Glomerular endothelial cell (primary cell): ENCODE measurements around the gene SH3PXD2A. TPM values are rescaled to one million over a fixed set of nuclear protein-coding genes. Genes with fewer than 3 reads are reported as not detected.

Source experiments
- DNase-seq: peaks from one replicate; pipeline ENCODE4 v3.0.0-alpha.2; 2011; ENCODE audit warnings: low read depth, low spot score; ENCODE audit errors: extremely low read depth
- total RNA-seq: library from RNA; depleted of rRNA; stranded (reverse); fragments of >200 nt; gene quantifications from 2 replicates; pipeline ENCODE4 v1.2.3, GENCODE V29; 2015

SH3PXD2A gene
- total RNA-seq, 1 donor from 2014 or later: 24.9 TPM

DNA sequence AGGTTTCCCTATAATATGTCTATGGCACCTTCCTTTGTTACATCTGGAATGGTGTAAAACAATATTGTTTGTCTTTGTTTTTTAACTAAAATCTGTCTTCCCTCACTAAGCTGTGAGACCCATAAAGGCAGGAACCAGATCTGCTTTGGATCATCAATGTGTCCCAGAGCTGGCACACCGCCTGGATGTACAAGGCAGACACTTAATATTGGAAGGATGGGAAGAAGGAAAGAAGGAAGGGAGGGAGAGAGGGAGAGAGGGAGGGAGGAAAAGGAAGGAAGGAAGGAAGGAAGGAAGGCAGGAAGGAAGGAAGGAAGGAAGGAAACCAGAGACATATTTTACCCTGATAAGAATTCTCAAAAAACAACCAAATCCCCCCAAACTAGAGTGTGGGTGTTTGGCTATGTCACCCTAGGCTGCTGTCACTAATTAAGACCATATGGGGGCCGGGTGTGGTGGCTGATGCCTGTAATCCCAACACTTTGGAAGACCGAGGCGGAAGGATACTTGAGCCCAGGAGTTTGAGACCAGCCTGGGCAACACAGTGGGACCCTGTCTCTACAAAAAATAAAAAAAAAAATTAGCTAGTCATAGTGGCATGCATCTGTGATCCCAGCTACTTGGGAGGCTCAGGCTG is 59.6 kb downstream of the SH3PXD2A start:
- no peak for DNase-seq

DNA sequence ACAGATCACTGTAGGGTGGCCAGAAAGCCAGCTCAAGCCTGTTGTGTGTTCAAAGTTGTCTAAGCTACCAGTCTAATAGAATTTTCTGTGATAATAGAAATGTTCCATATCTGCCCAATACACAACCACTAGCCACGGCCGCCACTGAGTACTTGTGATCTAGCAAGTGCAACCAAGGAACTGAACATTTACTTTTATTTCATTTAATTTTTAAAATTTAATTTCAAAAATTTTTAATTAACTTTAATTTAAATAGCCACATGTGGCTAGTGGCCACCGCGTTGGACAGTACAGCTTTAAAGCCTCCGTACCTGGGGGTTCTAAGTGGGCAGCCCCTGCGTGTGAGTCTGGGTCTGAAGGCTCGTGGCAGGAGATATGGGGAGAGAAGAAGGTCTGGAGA is 60.4 kb downstream of the SH3PXD2A start:
- DNase-seq: no peak

DNA sequence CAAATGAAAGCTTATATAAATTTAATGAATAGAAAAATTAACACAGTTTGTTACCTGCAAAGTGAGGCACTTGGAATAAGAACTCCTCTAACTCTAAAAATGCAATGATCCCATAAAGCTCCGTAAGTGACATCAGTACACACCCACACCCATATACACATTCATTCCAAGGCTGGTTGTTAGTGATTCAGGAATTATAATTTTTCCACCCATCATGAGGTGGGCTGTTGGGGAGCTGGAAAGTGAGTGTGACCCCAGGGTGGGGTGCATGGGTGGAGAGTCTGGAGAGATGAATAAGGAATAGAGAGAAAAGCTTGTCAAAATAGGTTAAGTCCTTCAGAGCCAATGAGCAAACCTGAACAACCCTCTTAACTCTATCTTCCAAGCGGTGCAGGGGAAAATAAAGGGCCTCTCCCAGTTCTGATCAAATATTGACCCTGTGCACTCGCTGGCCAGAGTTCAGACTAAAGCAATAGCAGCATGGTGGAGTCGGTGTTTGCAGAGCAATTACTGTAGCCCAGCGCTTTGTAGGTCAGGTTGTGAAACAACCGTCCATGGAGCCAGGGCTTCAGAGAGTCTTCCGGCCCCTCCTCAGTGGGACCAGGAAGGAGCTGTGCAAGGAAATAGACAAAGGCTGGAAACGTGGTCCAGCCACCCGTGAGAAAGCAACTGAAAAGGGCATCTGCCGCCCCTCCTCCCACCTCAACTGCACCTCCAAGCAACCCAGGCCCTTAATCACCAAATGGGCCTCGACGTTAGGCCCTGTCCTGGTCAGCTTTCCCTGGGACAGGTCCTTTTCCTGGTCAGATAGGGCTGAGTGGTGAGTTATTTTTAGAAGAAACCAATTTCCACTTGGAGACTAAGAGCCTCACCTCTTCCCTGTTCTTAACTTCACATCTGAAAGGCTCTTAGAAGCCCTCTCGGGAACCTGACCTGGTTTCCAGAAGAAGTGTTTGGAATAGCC is 61.2 kb downstream of the SH3PXD2A start:
- no peak for DNase-seq

DNA sequence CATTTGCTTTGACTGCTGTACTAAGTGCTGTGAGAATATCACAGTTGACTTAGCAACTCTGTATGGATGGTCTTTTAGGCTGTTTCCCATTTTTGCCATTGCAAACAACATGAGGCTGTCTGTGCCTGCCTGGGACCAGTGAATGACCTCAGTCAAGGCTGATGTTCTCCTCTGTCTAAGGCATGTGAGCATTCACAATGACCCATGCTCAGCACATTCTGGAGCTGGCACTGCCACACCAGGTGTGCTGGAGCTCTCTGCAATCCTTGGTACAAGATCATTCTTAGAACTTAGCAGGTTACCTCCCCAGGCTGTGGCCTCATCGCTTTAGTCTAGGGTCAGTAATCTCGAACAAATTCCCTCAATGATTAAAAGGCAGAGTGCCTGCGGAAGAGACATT is 61.9 kb downstream of the SH3PXD2A start:
- no peak for DNase-seq

DNA sequence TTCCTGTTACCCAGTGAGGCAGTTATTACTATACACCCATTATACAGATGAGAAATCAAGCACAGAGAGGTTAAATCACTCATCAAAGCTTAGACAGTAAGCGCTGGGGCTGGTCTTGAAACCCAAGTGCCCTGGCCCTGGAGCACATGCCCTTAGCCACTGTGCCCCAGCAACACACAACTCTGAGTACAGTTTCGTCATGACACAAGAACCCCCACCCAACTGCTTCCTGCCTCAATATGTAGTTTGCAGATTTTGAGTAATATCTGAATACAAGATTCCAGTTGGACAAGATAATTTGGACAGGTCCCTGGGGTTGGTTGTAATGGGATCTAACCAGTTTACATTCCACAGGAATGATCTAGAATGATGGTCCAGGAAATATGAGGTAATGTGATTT is 62.8 kb downstream of the SH3PXD2A start:
- no peak for DNase-seq

DNA sequence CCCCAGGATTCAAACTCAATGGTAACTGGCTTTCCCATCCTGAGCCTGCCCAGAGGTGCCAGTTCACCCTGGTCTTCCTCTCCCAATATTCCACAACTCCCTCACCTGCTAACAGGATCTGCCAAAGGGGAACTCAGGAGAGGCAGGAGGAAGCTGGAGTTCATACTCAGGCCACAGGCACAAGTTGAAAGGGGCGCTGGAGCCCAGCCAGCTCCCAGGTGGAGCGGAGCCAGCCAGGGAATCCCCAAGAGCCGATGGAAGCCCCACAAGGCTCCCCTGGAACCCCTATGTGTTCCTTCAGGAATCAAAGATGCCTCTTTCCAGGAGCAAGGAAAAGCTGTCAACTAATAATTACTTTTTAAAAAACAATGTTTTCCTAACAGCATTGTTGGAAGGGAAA is 63.5 kb downstream of the SH3PXD2A start:
- no peak for DNase-seq

DNA sequence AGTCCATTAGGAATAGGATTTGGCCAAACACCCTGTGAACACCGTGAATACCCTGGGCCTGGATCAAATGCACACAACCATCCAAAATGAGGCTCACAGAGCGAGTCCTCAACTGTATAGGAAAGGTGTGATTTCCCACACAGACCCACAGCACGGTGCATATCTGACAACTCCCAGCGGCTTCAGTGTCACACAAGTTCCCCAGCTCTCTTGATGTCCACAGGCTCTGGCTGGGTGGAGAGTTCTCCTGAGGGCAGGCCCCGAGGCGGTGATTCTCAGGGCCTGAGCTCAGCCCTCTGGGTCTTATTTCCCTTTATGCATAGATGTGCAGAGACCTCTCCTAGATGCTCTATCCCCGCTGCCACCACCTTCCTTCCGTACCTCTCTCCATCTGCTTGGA is 64.1 kb downstream of the SH3PXD2A start:
- DNase-seq: no peak

DNA sequence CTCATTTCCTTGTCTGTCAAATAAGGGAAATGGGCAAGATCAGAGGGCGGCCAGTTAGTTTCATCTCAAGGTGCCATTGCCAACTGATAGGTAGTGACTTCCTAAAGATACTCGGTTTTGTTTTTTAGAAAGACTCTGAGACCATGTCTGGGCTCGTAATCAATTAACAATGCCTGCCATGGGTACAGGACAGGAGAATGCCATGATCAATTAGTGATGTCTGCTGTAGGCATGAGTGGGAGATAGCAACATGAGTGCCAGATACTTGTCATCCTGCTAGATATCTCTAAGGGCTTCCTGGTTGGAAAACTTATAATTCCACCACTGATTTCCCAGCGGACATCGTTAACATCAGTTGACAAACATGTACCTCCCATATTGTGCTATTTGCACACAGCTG is 64.8 kb downstream of the SH3PXD2A start:
- DNase-seq: no peak

DNA sequence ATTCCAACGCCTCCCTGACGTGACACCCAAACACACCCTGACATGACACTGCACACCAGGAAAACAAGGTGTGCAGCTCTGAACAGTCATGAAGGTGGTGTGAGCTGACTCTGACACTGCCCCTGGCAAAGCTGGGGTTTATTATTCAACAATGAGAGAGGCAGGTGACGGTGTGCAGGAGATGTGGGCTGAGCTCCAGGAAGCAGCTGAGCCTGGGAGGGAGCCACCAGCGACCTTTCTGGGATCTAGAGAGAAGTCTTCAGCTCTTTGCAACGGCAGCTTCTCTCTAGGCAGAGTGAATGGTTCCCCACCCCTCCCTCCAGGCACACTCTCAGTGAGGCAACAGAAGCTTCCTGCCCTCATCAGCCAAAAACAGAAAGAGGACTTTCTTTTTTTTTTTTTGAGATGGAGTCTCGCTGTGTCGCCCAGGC is 65.6 kb downstream of the SH3PXD2A start:
- no peak for DNase-seq

DNA sequence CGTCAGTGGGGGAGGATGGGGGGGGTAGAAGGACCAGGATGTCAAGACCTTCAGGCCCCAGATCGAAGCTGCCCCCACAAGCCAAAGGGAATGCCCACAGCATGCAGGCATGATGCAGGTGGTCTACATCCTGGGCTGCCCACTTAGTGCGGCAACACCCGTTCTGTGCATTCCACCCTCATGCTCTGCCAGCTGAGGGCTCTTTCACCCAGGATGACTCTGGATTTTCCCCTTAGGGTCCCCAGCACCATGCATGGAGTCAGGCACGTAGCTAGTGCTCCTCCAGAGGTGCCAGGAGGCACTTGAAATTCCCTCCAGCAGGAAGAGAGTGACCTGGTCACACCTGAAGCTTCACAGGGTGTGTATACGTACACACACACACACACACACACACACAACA is 66.2 kb downstream of the SH3PXD2A start:
- DNase-seq: no peak

DNA sequence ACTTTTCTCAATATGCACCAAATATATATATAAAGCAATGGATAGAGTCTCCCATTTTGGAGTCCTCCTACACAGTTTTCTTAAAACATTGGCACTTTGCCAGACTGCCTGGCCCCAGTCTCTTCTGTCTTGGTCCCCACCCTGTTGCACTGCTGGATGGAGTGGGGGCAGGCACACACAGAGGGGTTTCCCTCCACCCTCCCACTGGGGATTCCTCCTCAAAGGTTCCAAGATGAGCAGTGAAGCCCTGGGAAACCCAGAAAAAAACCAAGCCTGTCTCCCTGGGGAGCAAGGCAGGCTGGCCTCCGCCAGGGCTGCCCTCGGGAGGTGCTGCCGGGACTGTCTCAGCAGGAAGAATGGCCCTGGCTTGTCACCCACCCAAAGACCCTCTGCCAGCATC is 68.0 kb downstream of the SH3PXD2A start:
- DNase-seq: no peak

DNA sequence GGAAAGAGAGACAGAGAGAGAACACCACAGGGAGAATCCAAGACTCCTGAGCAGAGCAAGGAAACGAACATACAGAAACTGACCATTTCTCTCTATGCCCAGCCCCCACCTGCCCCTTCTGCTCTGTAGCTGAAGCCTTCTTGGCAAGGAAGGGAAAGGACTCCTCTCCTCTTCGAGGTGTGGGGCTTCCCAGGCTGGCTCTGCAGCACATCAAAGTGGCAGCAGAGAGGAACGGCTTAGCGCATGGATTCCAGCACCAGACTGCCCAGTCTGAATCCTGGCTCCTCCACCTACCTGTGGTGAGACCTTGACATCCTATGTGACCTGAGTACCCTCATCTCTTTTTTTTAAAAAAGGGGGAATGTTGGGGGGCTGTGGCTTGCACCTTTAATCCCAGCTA is 69.4 kb downstream of the SH3PXD2A start:
- no peak for DNase-seq

DNA sequence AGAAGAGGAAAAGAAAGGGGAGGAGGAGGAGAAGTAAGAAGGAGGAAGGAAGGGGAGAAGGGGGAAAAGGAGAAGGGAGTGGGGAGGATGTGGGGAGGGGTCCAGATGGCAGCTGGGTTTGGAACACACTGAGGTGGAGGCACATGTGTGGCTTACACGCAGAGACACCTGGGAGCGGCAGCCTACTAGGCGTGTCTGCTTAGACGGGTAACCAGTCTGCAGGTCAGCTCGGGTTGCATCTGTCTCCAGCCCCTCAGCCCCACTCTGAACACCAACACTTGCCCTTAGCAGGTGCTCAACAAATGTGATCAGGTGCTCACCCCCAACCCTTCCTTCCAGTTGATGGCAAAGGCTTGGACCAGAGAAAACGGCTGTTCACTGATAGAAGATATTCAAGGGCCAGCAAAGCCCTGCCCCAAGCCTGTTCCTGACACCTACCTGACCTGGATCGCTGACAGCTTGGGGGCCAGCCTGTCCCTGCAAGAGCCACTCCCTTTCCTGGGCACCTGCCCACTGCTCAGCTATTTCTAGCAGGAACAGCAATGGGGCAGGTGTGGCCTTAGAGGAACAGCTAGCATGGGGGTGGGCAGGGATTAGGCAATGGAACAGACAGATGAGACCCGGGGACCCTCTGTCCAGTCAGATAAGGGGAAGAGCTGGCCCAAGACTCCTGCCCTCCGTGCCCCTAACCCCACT is 70.5 kb downstream of the SH3PXD2A start:
- no peak for DNase-seq

DNA sequence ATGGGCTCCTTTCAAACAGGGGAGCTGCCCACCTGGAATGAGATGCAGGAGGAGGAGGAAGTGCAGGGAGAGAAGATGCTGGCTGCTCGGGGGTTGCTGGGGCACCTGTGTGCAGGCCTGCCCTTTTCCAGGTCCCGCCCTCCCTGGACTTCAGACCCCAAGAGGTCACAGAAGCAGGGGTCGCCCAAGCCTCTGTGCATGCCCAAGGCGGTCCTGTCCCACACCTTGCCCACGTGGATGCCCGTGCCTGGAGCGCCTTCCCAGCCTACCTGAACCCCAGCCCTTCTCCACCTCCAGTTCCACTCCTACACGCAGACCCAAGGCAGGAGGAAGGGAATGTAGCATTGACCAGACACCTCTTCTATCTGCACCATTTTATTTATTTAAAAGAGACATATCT is 71.3 kb downstream of the SH3PXD2A start:
- DNase-seq: no peak

DNA sequence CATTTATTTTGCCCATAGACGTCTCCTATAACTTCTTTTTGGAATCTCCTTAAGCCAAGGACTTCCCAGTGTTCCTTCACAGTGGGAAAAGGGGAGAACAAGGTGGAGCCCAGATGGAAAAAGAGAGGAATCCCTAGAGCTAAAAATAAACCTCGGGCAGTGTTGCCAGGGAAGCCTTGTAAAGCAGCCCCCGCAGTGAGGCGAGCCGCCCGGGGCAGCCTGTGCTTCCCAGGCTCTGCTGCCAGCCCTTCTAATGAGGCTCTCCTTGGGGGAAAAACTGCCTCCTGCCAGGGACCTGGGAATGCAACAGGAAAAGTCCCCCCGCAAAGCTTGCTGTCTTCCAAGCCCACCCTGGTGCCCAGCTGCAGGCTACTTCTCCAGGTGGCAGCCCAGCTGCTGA is 71.7 kb downstream of the SH3PXD2A start:
- DNase-seq: no peak

DNA sequence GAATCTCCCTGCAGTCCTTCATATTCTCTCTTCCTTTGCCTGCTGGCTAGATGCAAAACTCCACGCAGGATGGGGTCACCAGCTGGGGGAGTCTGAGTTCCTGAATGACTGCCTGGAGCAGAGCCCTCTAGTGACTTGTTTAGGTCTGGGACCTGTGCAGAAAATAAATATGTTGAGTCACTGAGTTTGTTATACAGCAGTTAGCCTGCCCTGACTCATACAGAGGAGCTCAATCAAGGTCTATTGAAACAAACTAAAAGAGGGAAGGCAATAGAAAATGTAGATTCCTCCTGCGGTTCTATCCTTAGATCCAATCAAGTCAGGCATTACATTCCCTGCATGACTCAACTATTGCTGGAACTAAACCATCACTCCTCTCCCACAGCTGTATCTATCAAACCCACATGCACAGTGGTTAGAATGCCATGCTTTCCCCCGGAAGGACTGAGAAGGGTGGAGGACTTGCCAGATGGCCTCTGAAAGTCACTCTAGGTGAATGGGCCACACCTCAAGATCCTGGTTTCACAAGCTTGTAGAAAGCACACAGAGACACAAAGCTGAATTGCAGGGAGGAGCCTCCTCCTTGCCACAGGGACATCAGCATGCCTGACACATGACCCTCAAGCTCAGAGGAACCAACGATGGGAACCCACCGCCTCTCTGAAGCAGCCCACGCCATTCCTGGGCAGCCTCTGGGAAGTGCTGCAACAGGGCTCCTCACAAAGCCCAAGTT is 73.9 kb downstream of the SH3PXD2A start:
- no peak for DNase-seq

DNA sequence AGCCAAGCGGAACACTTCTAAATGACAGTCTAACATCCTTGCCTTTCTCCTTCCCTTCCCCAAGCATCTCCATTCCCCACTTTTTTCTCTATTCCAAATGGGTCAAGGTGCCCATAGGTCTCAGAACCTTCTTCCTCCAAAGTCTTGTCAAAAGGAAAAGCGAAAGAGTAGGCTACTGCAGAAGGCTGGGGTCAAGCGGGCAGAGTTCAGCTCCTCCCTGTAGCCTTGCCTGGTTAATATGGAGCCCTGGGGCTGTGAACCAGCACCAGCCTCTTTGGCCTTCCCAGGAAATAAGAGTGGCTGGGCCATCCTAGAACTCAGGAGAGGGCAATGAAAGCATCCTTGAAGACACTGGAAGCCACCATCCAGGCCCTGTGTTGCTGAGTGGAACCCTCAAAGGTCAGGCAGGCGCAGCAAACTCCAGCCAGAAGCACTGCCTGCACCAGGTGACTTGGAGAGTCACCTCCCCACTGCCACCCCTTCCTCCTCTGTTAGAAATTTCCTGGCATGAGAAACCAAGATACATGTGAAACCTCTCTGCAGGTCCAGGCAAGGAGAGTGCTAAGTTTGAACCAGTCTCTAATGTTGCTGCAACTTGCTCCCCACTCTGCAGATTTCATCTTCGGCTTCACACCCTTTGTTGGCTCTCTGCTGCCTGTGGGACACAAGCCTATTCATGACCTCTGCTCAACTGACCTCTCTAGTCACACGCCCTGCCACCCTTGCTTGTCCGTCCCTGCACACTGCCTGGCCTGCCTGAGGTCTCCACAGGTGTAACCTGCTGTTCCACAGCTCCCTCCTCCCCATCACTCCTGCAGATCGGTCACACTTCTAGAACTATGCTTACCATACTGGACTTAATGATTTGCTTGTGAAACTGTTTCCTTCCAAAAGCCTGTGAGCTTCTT is 74.9 kb downstream of the SH3PXD2A start:
- no peak for DNase-seq

DNA sequence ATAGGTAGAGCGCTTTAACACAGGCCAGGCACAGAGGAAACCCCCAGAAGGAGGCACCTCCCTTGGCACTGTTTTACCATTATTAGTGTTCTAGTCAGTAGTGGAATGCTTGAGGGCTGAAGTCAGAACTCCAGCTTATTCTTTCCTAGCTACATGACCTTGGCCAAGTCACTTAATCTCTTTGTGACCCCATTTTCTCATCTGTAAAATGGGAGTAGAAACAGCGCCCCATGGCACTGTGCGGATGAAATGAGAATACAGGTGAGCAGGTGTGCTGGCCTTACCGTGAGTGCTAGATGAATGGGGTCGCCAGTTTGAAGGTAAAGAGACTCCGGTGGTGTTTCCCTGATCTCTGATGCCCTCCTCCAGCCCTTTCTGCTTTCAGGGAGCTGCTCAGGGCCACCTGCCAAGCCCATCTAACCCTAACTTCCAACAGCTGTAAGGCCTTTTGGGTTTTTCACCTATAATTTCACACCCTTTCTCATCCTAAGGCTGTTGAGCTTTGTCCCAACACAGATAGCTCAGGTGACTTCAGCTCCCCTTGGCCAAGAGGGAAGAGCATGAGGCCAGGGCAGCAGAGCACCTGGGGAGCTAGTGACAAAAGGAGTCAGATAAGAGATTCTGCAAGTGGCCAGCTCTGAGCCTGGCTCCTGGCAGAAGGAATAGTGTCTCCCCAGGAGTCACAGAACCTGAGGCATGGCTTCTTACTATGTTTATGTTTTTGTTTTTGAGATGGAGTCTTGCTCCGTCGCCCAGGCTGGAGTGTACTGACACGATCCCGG is 76.8 kb downstream of the SH3PXD2A start:
- no peak for DNase-seq
